SKM-1 (cell line): ENCODE data around the gene FHOD3.
"Not testable (repeated sequence)": the region's sequence is repeated elsewhere in the genome, so short reads cannot be mapped to it uniquely, and the experiment has no call there.

Experiments used
- DNase-seq: peaks from one replicate; lab custom pipeline; 2025; ENCODE audit not compliant: unreplicated experiment; lab: John Stamatoyannopoulos, UW

FHOD3 gene

DNA sequence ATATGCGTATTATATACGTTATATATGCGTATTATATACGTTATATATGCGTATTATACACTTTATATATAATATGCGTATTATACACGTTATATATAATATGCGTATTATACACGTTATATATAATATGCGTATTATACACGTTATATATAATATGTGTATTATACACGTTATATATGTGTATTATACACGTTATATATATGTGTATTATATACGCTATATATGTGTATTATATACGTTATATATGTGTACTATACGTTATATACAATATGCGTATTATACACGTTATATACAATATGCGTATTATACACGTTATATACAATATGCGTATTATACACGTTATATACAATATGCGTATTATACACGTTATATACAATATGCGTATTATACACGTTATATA lies 465.5 kb downstream of the FHOD3 start:
- DNase-seq: not testable (repeated sequence)

DNA sequence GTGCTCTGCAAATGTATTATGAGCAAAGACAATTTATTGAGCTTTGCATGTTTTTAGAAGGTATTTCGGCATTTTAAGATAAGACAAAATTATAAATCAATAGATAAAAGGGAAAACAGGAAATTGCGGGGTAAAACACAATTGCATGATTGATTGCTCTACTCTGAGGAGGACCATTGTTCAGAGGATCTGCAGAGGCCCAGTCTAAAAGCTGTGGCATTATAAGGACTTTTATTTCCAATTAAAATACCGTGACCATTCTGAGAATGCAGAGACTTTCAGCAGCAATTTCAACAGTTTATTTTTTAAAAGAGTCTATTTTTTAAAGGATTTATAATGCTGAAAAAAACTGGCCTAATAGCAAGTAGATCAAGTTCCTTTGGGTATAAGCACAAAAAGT lies 469.3 kb downstream of the FHOD3 start:
- no peak for DNase-seq

DNA sequence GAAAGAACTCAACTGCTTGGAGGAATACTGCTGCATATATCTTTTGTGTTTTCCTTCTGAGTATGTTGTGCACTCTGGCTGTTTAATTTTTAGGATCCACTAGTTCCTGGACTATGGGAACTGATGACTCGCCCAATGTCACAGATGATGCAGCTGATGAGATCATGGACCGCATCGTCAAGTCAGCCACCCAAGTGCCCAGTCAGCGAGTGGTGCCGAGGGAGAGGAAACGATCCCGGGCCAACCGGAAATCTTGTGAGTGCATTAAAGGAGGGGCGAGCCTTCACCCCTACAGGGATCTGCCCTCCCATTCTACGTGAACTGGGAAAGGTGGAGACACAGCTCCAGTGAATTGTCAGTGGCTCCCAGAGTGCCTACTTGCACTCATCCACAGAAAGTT lies 471.7 kb downstream of the FHOD3 start:
- DNase-seq: no peak

DNA sequence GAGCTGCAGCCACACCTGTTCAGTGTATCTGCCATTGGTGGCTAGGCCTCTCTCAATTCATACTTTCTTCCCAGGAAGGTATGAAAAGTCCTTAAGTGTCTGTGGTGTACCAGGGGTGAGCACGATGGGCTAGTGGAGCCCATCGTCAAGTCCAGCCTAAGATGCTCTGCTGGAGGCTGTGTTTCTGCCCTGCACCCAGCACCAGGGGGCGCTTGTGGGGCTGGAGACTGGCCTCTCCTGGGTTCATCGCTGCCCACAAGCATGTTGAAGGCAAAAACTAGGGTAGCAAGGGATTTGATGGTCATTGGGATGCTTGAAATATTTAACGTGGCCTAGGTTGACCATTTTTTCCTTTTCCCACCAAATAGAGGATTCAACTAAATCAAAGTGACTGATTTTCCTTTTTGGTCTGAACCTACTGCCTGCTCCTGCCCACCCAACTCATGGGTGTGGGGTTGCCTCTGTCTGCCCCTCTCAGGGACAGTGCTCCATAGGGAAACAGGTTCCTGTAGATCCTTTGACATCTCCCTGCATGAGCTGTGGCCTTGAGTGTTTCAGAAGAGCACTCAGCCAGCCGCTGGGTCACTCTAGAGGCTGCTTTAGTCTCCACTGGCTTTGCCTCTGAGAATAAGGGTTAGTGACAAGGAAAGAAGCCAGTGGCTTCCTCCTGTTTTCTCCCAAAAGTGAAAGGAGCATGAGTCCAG lies 472.2 kb downstream of the FHOD3 start:
- DNase-seq: no peak

DNA sequence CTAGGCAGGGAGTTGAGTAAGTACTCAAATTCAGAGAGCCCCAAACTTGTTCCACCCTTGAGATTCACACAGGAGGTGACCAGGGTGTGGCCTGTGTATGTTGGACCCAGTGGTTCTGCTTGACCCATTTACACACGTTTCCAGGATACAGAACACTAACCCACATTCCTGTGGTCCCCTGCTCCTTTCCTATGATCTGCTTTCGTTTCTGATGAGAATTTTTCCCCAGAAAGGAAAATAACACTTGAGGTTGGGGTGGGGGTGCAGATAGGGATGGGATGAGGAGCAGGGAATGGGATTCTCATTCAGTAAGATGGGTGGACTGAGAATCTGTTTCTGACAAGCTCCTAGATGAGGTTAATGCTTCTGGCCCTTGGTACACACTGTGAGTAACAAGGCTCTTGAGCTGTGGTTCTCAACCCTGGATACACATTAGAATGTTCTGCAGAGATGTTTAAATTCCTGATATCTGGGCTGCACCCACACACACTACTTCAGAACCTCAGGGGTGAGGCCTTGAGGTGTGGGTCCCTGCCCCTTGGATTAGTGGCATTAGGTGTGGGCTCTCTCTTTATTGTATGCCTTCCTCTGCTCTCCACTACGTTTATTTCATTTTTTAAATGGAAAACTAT lies 472.9 kb downstream of the FHOD3 start:
- DNase-seq: no peak

DNA sequence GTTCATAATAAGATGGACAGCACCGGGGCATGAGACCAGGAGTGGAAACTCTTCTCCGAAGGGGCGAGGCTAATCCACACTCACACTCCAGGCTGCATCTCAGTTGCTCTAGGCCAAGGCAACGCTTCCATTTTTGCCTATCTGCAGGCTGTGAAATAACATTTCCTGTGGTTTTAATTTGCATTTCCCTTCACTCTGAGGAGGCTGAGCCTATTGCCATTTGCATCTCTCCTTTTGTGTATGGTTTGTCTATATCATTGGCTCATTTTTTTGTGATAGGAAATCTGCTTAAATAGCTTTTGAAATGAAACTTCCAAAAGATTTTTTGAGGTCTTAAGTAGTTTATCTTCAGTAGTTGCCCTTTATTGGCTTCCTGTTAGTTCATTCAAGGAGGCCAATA lies 473.7 kb downstream of the FHOD3 start:
- no peak for DNase-seq

DNA sequence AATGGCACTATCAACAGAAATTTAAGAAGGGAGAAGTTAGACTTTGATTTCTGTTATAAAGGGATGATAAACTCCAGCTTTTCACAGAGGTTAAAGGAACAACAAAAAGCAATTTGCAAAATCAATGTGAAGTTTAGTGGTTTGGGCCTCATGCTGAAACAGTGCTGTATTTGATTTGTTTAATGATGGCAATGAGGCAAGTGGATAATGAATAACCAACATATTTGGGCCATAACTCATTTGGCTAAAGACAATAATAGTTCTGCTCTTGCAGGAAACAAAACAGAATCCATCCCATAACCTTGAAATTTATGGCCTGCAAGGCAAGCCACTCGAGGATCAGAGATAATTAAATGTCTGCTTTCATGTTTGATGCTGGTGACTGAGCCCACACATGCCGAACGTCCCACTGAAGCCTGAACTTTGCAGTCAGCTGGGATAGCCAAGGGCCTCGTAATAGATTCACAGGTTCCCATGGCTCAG lies 474.8 kb downstream of the FHOD3 start:
- DNase-seq: no peak

DNA sequence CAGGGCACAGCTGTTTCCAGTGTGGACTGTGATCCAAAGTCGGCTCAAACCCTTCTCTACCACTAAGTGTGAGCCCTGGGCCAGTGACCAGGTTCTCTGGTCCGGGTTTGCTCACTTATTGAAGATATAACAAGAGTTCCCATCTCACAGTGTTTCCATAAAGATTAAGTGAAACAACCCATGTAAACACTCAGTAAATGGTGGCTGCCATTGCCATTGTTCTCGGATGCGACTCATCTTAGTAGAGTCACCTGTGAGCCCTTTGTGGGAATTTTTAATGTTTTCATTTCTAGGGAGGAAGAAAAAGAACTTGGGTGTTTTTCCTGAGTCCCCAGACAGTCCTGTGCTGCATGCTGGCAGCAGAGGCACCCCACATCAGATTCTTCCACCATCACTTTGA lies 477.9 kb downstream of the FHOD3 start:
- no peak for DNase-seq

DNA sequence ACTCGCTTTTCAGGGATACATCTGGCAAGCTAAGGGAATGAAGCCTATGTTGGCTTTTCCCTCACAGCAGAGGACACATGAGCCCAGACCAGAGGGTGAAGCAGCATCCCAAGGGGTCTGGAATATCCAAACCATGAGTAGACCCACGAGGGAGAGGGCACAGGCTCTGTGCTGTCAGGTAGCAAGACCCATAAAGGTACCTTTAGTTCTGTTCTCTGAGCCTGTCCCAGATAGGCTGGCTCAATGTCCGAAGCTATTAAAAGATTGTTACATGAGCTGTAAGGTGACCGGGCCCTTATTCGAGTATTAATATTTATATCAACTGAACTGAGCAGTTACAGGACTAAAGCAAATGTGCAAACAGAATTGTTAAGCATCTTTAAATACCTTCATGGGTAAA lies 479.1 kb downstream of the FHOD3 start:
- no peak for DNase-seq

DNA sequence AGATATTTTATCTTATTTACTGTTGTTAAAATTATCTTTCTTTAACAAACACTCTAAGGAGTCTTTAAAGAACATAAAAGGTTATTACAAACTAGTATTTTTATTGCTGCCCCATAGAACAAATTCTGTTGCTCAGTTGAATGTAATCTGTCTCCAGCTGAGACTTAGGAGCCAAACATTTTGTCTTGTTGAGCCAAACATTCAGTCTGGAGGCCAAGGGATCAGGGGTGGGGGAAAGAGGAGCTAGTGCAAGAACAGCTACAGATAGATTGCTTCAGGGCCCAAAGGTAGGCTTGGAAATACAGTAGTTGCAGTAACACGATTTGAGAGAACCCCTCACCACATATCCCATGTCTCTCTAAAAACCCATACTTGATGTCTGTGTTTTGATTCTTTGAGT lies 480.1 kb downstream of the FHOD3 start:
- no peak for DNase-seq

DNA sequence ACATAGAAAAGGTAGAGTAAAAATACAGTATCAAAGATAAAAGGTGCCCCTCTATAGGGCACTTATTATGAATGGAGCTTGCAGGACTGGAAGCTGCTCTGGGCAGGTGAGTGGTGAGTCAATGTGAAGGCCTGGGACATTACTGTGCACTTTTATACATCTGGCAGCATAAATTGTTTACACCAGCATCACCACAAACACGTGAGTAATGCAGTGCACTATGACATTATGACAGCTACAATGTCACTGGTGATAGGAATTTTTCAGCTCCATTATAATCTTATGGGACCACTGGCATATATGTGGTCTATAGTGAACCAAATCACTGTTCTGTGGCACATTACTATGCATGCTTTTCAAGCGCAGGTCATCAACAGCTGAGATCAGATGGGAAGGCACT lies 483.2 kb downstream of the FHOD3 start:
- no peak for DNase-seq

DNA sequence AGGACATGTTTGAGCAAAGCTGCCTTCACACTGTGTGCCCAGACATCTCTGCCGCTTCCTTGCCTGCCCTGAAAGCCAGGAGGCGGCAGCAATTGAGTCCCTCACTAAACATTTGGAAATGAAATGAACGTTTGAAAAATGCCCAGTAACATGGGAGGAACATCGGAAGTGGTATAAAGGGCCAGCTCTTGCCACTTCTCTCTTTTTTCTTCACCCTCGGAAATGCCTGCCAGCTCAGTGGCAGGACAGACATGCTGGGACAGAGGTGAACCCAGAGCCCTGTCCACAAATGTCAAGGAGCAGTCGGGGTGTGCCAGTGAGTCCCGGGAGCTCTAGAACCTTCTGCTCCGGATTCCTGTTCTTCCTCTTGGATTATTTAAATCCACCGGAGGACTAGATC lies 485.2 kb downstream of the FHOD3 start:
- no peak for DNase-seq

DNA sequence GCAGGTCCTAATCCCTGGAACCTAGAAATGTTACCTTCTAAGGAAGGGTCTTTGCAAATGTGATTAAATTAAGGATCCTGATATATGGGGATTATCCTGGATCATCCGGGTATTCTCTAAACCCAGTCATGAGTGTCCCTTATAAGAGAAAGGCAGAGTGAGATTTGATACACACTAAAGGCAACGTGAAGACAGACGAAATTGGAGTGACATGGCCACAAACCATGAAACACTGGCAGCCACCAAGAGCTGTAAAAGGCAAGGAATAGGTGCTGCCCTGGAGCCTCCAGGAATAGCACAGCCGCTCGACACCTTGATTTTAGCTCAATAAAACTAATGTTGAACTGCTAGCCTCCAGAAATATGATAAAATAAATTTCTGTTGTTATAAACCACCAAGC lies 486.3 kb downstream of the FHOD3 start:
- DNase-seq: no peak

DNA sequence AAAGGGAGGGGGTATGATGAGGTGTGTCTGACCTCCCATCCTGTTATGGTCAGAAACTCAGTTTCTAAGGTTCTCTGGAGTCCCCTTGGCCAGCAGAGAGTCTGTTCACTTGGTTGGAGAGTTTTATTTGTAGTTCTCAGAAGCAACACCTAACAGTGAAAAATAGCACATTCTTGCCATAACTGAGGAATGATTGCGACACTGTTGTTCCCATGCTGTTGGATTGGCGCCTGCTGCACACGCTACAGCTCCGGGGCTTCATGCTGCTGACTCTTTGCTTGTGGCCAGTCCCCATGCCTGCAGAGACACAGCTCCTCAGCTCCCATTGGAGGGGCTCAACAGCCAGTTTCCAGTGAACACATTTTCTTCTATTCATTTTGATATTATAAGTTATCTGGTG lies 489.2 kb downstream of the FHOD3 start:
- no peak for DNase-seq

DNA sequence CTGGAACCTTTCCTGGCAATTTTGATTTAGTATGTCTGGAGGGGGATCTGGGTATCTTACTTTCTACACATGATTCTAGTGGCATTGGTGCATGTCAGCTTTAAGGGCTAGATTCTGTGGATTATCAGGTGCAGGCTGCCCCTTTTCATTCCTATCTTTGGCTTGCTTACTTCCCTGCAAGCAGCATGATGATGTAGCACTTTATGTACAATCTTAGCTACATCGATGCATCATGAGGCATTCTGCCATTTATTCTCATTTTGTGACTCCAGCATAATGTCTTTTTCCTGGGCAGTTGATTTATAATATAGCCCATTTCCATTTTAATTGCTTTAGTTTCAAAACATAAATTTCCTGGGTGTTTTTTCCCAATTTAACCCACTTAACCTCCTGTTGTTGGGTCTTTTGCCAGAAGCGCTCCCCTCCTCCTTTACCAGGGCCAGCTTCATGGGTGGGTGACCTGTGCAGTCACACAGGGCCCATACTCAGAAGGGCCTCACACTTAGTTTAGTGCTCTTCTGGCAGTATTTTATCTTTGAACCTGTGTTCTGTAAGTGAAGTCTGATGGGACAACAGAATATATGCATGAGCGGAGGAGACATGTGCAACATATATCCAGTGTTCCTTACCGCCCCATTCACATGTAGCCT lies 495.2 kb downstream of the FHOD3 start:
- DNase-seq: no peak

DNA sequence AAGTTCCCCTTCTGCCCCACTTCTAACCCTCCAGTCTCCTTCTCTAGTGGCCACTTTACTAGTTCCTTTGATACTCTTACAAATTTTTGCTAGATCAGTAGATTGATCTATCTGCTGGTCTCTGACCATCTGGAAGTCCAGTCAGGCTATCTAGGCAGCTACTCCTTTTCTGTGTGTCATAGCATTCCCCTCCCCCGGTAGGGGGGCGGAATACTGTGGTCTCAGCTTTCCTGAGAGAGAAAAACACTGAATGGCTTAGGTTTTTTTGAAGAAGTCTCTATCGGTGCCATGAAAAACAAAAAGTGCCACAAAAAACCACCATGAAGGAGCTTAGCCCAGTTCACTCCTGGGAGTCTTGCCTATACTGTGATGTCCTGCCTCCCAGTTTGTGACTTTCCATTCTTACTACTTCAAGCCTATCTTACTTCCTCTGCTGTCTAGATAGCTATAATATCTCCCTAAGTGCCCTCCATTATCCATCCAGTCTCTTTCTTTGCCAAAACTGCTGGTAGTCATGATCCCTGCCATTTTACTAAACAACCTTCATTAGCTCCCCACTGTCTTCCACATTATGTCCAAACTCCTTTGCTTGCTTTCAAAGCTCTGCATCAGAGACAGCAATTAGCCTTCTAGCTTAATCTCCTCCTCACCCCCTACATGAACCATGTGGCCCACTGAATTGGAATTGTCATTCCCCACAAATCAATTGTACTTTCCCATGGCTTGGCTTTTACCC lies 501.4 kb downstream of the FHOD3 start:
- no peak for DNase-seq

DNA sequence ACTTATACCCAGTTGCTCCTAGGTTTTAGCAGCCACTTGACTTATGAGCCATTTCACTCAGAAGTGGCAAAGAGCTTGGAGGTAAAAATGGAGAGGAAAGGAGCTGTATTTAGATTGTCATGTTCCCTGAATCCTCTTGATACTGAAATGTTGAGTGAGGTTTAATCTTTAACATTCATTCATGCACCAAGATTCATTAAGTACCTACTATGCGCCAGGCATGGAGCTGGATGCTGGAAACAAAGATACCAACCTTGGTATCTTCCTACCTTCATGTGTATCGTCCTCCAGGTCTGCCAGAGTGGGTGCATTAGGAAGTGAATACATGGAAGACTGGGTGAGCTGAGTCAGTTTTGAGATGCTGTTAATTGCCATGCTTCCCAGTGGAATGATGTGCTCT lies 507.6 kb downstream of the FHOD3 start:
- DNase-seq: no peak

DNA sequence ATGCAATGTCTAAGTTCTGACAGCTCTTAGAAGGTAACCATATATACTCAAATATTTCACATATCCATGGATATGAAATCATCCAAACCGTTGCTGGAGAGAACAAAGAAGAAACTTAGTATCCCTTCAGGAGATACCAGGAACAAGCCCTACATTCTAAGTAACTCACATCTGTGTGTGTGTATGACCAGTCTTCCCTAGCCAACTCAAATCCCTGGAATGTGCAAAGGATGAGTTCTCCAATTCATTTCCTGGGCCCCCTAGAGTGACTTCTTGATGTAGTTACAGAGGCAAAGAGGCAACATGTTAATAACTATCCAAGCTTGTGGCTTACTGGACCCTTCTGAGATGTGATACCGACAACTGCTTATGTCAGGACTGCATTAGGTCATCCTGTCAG lies 511.2 kb downstream of the FHOD3 start:
- DNase-seq: no peak

DNA sequence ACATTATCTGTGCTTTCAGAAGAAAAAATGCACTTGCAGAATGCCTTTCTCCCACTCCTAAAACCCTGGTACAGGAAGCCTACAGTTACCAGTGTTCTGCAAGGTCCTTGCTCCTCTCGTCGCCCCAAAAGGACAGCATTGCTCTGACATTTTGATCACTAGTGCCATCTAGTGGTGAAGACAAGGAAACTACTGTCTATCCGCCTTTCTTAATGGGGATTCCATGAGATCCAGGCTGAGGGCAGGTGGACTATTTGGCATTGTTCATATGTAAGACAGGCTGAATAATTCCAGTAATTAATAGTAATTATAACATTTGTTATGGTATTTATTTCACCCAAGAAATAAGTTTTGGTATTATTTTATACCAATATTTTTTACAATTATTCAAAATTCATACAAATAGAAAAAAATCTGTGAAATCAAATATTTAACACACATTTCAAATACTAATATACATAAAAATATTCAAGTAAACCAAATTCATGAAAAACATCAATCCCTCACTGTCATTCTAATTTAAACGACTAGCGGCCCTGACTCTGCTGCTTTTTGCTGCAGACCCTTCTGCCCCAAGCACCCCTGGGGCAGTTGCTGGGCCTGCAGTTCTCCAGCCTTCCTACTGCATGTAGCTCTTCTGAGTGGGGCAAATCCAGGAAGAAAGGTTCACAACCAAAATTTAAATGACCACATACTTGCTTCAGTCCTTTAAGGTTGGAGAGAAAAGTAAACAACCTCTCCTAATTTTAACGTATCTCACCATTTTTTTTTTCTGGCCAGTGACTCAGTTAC lies 512.3 kb downstream of the FHOD3 start:
- peak; percentile 47 for DNase-seq

DNA sequence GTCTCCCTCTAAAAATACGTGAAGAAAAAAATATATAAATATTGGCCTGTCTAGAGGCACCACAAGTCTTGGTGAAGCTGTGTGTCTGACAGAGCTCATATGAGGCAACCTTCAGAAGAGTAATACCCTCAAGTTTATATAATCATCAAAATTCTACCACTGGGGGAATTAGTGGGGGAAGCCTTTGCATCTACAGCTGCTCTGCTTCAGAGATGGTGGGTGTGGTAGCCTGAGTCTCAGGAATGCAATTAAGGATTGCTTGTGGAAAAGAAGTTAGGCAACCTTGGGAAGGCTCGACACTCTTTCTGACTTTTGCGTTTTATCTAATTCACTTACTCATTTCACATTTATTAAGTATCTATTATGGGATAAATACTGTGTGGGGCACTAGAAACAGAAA lies 513.9 kb downstream of the FHOD3 start:
- no peak for DNase-seq

DNA sequence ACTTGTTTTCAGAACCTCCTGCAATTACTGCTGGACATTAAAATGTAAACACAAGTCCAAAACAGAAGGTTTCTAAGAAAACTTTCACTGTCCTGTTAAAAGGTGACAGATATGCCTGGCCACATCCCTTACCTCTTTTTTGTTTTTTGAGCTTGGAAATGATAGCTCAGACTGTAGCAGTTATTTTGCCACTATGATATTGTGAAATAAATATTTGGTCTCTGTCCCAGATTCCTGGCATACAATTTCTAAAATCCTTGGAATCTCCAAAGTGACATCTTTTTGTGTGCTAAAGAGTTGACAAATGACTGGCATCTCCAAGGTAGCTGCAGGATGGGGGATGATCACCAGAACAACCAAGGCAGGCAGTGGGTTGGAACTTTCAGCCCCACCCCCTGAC lies 514.4 kb downstream of the FHOD3 start:
- DNase-seq: no peak
